Measurements from ENCODE around the gene CGB8.

DNA sequence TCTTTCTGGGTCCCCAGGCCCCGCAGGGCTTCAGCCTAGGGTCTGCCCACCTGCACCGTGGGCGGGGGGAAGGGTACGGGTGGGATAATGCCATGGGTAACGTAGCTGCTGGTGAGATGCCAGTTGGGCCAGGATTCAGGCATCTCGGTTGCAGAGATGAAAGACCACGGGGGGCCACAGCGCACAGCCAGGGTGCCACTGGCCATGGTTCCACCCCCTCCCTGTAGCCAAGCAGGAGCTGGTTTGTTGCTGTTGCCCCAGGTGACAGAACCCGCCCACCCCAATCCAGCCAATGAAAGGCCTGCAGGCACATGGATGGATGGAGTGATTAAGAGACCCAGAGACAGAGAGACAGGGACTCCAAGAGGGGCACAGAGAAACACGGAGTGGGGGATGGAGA lies 9.7 kb upstream of the CGB8 start:
- TF ChIP-seq, protein P1, sequence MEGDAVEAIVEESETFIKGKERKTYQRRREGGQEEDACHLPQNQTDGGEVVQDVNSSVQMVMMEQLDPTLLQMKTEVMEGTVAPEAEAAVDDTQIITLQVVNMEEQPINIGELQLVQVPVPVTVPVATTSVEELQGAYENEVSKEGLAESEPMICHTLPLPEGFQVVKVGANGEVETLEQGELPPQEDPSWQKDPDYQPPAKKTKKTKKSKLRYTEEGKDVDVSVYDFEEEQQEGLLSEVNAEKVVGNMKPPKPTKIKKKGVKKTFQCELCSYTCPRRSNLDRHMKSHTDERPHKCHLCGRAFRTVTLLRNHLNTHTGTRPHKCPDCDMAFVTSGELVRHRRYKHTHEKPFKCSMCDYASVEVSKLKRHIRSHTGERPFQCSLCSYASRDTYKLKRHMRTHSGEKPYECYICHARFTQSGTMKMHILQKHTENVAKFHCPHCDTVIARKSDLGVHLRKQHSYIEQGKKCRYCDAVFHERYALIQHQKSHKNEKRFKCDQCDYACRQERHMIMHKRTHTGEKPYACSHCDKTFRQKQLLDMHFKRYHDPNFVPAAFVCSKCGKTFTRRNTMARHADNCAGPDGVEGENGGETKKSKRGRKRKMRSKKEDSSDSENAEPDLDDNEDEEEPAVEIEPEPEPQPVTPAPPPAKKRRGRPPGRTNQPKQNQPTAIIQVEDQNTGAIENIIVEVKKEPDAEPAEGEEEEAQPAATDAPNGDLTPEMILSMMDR (IDR thresholded peaks at IDR 0.05; ENCODE audit: low read length) = no peak
- no peak for TF ChIP-seq EZH2 (IDR thresholded peaks at IDR 0.05; ENCODE audit: borderline replicate concordance, low read length)

All from OCI-LY1 (cell line).